GM19455 (cell line): ENCODE measurements around the gene ERVFRD-1.
A peak's percentile ranks its signal among the peaks of the same experiment; 100 is the strongest.

Experiments
- ATAC-seq: cut with Tn5 transposase; IDR thresholded peaks from one replicate; pipeline ENCODE4 v1.9.1; 2021; ENCODE audit not compliant: unreplicated experiment

Gene ERVFRD-1

GRCh38 chr6:11110921-11111768 is at the start of gene ERVFRD-1:
Gene ERVFRD-1 (minus strand): TSS chr6:11111725. CDS start chr6:11105310, 6,415 bp downstream.
- ATAC-seq, result no peak

GRCh38 chr6:11160199-11160598 is 48.7 kb upstream of the ERVFRD-1 start:
- no peak for ATAC-seq

- ATAC-seq, result no peak
These were observed 44.1 kb upstream of the ERVFRD-1 start for GRCh38 chr6:11155589-11155988.

- no peak for ATAC-seq
These were observed 41.9 kb upstream of the ERVFRD-1 start for GRCh38 chr6:11153447-11153846.

GRCh38 chr6:11152581-11152980 is 41.1 kb upstream of the ERVFRD-1 start:
- no peak for ATAC-seq

- no peak for ATAC-seq
These were observed 40.0 kb upstream of the ERVFRD-1 start for GRCh38 chr6:11151488-11151887.

- ATAC-seq, result no peak
These were observed 38.0 kb upstream of the ERVFRD-1 start for GRCh38 chr6:11149551-11149950.

- ATAC-seq, result no peak
These were observed 34.7 kb upstream of the ERVFRD-1 start for GRCh38 chr6:11146117-11146826.

GRCh38 chr6:11144393-11144851 is 32.9 kb upstream of the ERVFRD-1 start:
- peak; percentile 82 for ATAC-seq

- ATAC-seq, result no peak
These were observed 32.2 kb upstream of the ERVFRD-1 start for GRCh38 chr6:11143394-11144371.

- no peak for ATAC-seq
These were observed 30.9 kb upstream of the ERVFRD-1 start for GRCh38 chr6:11142296-11143027.

- no peak for ATAC-seq
These were observed 29.8 kb upstream of the ERVFRD-1 start for GRCh38 chr6:11141295-11141694.

- no peak for ATAC-seq
These were observed 28.5 kb upstream of the ERVFRD-1 start for GRCh38 chr6:11140056-11140455.

GRCh38 chr6:11139051-11139960 is 27.8 kb upstream of the ERVFRD-1 start:
- no peak for ATAC-seq

GRCh38 chr6:11136809-11137208 is 25.3 kb upstream of the ERVFRD-1 start:
- ATAC-seq, result no peak

- no peak for ATAC-seq
These were observed 21.8 kb upstream of the ERVFRD-1 start for GRCh38 chr6:11133281-11133680.

- no peak for ATAC-seq
These were observed 20.8 kb upstream of the ERVFRD-1 start for GRCh38 chr6:11132194-11132888.

- ATAC-seq, result no peak
These were observed 19.1 kb upstream of the ERVFRD-1 start for GRCh38 chr6:11130605-11131004.
